ENCODE measurements around the gene COL8A1. TPM values are rescaled to one million over a fixed set of nuclear protein-coding genes. Genes with fewer than 3 reads are reported as not detected.

The COL8A1 gene
- total RNA-seq, 1 donor from 2014 or later: 0.09 TPM

GRCh38 chr3:99690761-99691369 lies 52.5 kb downstream of the COL8A1 start:
- no peak overlapping the region for H3K27ac Mint-ChIP-seq
- peaks cover 8% of the 10 kb centered on the region for H3K27me3 Mint-ChIP-seq
- intact Hi-C loops (cut with micrococcal nuclease): no loop called here
- H3K4me3 Mint-ChIP-seq: no peak overlapping the region
- H3K9me3 Mint-ChIP-seq: no peaks in the 10 kb centered on the region
- no peaks in the 10 kb centered on the region for H3K36me3 Mint-ChIP-seq (ENCODE audit: low read depth)
- no peaks in the 10 kb centered on the region for H3K4me1 Mint-ChIP-seq
- DNase-seq: no peak

GRCh38 chr3:99693636-99694035 lies 55.2 kb downstream of the COL8A1 start:
- Mint-ChIP-seq H3K27me3 (peaks cover 8% of the 10 kb centered on the region), H3K9me3 (no peaks in the 10 kb centered on the region), H3K4me3 (no peak overlapping the region), H3K4me1 (no peaks in the 10 kb centered on the region), H3K36me3 (ENCODE audit: low read depth) (no peaks in the 10 kb centered on the region), H3K27ac (no peak overlapping the region)
- no peak for DNase-seq
- intact Hi-C loops (cut with micrococcal nuclease): no loop called here

GRCh38 chr3:99696497-99696896 lies 58.1 kb downstream of the COL8A1 start:
- H3K27me3 Mint-ChIP-seq: peaks cover 6% of the 10 kb centered on the region
- no peak overlapping the region for H3K27ac Mint-ChIP-seq
- H3K4me1 Mint-ChIP-seq: no peaks in the 10 kb centered on the region
- no peak for DNase-seq
- H3K4me3 Mint-ChIP-seq: no peak overlapping the region
- intact Hi-C loops (cut with micrococcal nuclease): no loop called here
- no peaks in the 10 kb centered on the region for H3K9me3 Mint-ChIP-seq
- no peaks in the 10 kb centered on the region for H3K36me3 Mint-ChIP-seq (ENCODE audit: low read depth)

DNA sequence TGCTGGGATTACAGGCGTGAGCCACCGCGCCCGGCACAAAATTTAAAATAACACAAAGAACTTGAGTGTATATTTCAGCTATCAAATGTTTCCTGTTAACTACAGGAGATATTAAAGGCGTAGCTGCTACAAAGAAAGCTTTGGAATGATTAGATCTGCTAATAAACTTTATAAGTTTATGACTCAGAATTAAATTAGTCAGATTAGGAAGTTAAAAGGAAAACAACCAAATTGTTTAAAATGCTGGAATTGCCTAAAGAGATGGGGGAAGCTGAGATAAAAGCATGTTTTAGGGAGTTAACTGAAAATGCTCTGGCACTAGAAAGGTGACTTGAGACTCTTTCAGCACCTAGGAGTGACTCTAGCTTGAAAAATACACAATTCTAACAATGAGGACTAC lies 58.9 kb downstream of the COL8A1 start:
- DNase-seq: no peak
- no peaks in the 10 kb centered on the region for H3K9me3 Mint-ChIP-seq
- no peak overlapping the region for H3K4me3 Mint-ChIP-seq
- no peaks in the 10 kb centered on the region for H3K4me1 Mint-ChIP-seq
- no peaks in the 10 kb centered on the region for H3K36me3 Mint-ChIP-seq (ENCODE audit: low read depth)
- H3K27me3 Mint-ChIP-seq: peaks cover 4% of the 10 kb centered on the region
- no peak overlapping the region for H3K27ac Mint-ChIP-seq
- intact Hi-C loops (cut with micrococcal nuclease): no loop called here

GRCh38 chr3:99698932-99699331 lies 60.5 kb downstream of the COL8A1 start:
- Mint-ChIP-seq H3K4me1 (no peaks in the 10 kb centered on the region), H3K9me3 (no peaks in the 10 kb centered on the region), H3K4me3 (no peak overlapping the region), H3K27ac (no peak overlapping the region), H3K27me3 (peaks cover 6% of the 10 kb centered on the region), H3K36me3 (ENCODE audit: low read depth) (no peaks in the 10 kb centered on the region)
- intact Hi-C loops (cut with micrococcal nuclease): no loop called here
- DNase-seq: no peak

GRCh38 chr3:99699841-99700240 lies 61.4 kb downstream of the COL8A1 start:
- no peaks in the 10 kb centered on the region for H3K36me3 Mint-ChIP-seq (ENCODE audit: low read depth)
- no peaks in the 10 kb centered on the region for H3K9me3 Mint-ChIP-seq
- intact Hi-C loops (cut with micrococcal nuclease): no loop called here
- no peaks in the 10 kb centered on the region for H3K4me1 Mint-ChIP-seq
- no peak overlapping the region for H3K27ac Mint-ChIP-seq
- no peak overlapping the region for H3K4me3 Mint-ChIP-seq
- H3K27me3 Mint-ChIP-seq: peaks cover 6% of the 10 kb centered on the region
- no peak for DNase-seq

GRCh38 chr3:99700631-99701268 lies 62.4 kb downstream of the COL8A1 start:
- Mint-ChIP-seq H3K4me3 (no peak overlapping the region), H3K36me3 (ENCODE audit: low read depth) (no peaks in the 10 kb centered on the region), H3K9me3 (no peaks in the 10 kb centered on the region), H3K4me1 (no peaks in the 10 kb centered on the region), H3K27me3 (peaks cover 4% of the 10 kb centered on the region), H3K27ac (no peak overlapping the region)
- intact Hi-C loops (cut with micrococcal nuclease): no loop called here
- no peak for DNase-seq

- Mint-ChIP-seq H3K36me3 (ENCODE audit: low read depth) (no peaks in the 10 kb centered on the region), H3K4me3 (no peak overlapping the region), H3K9me3 (no peaks in the 10 kb centered on the region), H3K4me1 (no peaks in the 10 kb centered on the region), H3K27me3 (peaks cover 6% of the 10 kb centered on the region), H3K27ac (no peak overlapping the region)
- intact Hi-C loops (cut with micrococcal nuclease): no loop called here
- no peak for DNase-seq
Measured at GRCh38 chr3:99702953-99703943, 64.9 kb downstream of the COL8A1 start.

- no peaks in the 10 kb centered on the region for H3K9me3 Mint-ChIP-seq
- intact Hi-C loops (cut with micrococcal nuclease): no loop called here
- no peak overlapping the region for H3K27ac Mint-ChIP-seq
- H3K27me3 Mint-ChIP-seq: peaks cover 6% of the 10 kb centered on the region
- H3K4me1 Mint-ChIP-seq: no peaks in the 10 kb centered on the region
- no peak for DNase-seq
- H3K36me3 Mint-ChIP-seq (ENCODE audit: low read depth): no peaks in the 10 kb centered on the region
- H3K4me3 Mint-ChIP-seq: no peak overlapping the region
Measured at GRCh38 chr3:99704417-99704816, 66.0 kb downstream of the COL8A1 start.

DNA sequence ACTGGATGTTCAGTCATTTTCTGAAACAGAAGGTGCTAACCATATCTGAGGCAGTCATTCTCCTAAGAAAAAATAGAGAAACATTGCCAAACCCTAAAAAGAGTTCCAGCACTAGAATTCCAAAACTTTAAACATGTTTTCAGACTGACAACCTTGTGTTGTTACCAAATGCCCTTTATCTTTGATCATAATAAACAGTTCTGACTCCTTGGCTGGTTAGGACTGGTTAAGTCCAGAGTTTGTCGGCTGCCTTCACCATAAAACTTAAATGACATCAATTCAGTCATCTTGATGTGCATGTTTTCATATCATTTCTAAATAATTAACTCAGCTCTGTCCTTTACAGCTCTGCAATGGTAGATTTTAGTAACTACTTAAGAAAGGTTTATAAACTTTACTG lies 68.0 kb downstream of the COL8A1 start:
- Mint-ChIP-seq H3K36me3 (ENCODE audit: low read depth) (no peaks in the 10 kb centered on the region), H3K27ac (no peak overlapping the region), H3K4me1 (no peaks in the 10 kb centered on the region), H3K9me3 (no peaks in the 10 kb centered on the region), H3K4me3 (no peak overlapping the region), H3K27me3 (peaks cover 4% of the 10 kb centered on the region)
- no peak for DNase-seq
- intact Hi-C loops (cut with micrococcal nuclease): no loop called here

- no peaks in the 10 kb centered on the region for H3K9me3 Mint-ChIP-seq
- DNase-seq: no peak
- no peaks in the 10 kb centered on the region for H3K36me3 Mint-ChIP-seq (ENCODE audit: low read depth)
- intact Hi-C loops (cut with micrococcal nuclease): no loop called here
- no peak overlapping the region for H3K27ac Mint-ChIP-seq
- H3K4me3 Mint-ChIP-seq: no peak overlapping the region
- H3K4me1 Mint-ChIP-seq: no peaks in the 10 kb centered on the region
- peaks cover 2% of the 10 kb centered on the region for H3K27me3 Mint-ChIP-seq
Measured at GRCh38 chr3:99708207-99708745, 69.9 kb downstream of the COL8A1 start.

- intact Hi-C loops (cut with micrococcal nuclease): no loop called here
- H3K27ac Mint-ChIP-seq: no peak overlapping the region
- H3K4me3 Mint-ChIP-seq: no peak overlapping the region
- no peaks in the 10 kb centered on the region for H3K9me3 Mint-ChIP-seq
- no peak for DNase-seq
- H3K27me3 Mint-ChIP-seq: peaks cover 2% of the 10 kb centered on the region
- H3K36me3 Mint-ChIP-seq (ENCODE audit: low read depth): no peaks in the 10 kb centered on the region
- H3K4me1 Mint-ChIP-seq: no peaks in the 10 kb centered on the region
Measured at GRCh38 chr3:99709686-99710085, 71.3 kb downstream of the COL8A1 start.

DNA sequence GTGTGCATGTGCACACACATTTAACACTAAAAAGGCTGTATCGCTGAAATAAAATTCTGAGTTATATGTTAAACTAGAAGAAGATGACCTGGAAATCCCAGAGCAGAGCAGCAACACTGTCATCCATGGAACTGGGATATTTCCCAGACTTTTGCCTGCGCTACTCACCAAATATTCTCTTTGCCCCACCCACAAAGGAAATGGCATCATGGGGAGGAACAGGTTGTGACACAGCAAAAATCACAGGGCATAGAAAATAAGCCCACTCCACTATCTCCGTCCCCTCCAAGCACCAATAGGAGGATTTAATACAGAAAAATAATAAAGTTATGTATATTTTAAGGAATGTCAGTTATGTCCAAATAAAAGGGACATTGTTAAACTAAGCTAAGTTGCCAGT lies 71.7 kb downstream of the COL8A1 start:
- Mint-ChIP-seq H3K9me3 (no peaks in the 10 kb centered on the region), H3K4me3 (no peak overlapping the region), H3K4me1 (no peaks in the 10 kb centered on the region), H3K27me3 (peaks cover 2% of the 10 kb centered on the region), H3K36me3 (ENCODE audit: low read depth) (no peaks in the 10 kb centered on the region), H3K27ac (no peak overlapping the region)
- intact Hi-C loops (cut with micrococcal nuclease): no loop called here
- DNase-seq: no peak

DNA sequence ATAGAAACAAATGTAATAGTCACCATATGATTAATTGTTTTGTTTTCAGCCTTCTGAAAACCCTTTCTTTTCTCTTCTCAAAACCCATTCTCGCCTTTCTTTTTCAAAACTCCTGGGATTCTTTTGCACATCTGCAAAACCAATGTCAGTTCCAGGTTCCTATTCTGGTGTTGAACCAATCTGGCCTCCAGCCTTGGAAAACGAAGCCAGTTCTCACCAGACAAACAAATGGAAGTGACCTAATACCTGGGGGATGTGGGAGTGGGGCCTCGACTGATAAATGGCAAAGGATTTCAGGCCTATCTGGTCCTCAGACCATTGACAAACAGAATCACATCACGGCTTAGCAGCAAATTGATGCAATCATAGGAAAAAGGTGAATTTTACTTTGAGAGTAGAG lies 73.0 kb downstream of the COL8A1 start:
- Mint-ChIP-seq H3K9me3 (no peaks in the 10 kb centered on the region), H3K4me1 (no peaks in the 10 kb centered on the region), H3K4me3 (no peak overlapping the region), H3K27me3 (peaks cover 2% of the 10 kb centered on the region), H3K36me3 (ENCODE audit: low read depth) (no peaks in the 10 kb centered on the region), H3K27ac (no peak overlapping the region)
- intact Hi-C loops (cut with micrococcal nuclease): no loop called here
- DNase-seq: no peak
